HCT116 (cell line): ENCODE results near the gene ADH6. TPM values are rescaled to one million over a fixed set of nuclear protein-coding genes. Genes with fewer than 3 reads are reported as not detected.

Experiments
- ATAC-seq: fragments of 200-7000 bp; cut with Tn5 transposase; 2 replicates; pipeline ENCODE4 v1.9.1; 2020; ENCODE audit warnings: mild to moderate bottlenecking, moderate library complexity
- BruUV-seq: library from RNA; stranded (reverse); fragments of 400-500 nt; replicated peaks from 2 replicates; lab custom pipeline; 2021; lab: Mats Ljungman, UMichigan
- CTCF ChIA-PET: fragments of 300-600 bp; sonication (Branson Sonifier 250); formaldehyde crosslinking; loops from one replicate; lab custom pipeline; 2021; ENCODE audit warnings: antibody characterized with exemption; lab: Charles Lee
- POLR2A ChIA-PET: fragments of 300-600, 350-600 bp; sonication (Branson Sonifier 250); formaldehyde crosslinking; loops from one replicate; lab custom pipeline; 2021; ENCODE audit warnings: antibody characterized with exemption; lab: Charles Lee
- RAD21 ChIA-PET, 2 experiments: fragments of 300-600 bp; sonication (Branson Sonifier 250); formaldehyde crosslinking; loops; one replicate each; lab custom pipeline; 2023; ENCODE audit warnings: low total read pairs in 2 of 2; ENCODE audit not compliant: uncharacterized antibody in 2 of 2, unreplicated experiment in 2 of 2, low non-redundant PET in 1 of 2; lab: Charles Lee
- DNase-seq: peaks from one replicate; pipeline ENCODE4 v3.0.0-alpha.2; 2010; ENCODE audit warnings: low read depth, low spot score
- H2AFZ ChIP-seq: fragments of 200-600 bp; shearing (Covaris generic), sonication (generic); 2 replicates; pipeline ENCODE4 v1.6.1; 2017; ENCODE audit warnings: low read depth, mixed run types, mixed read lengths, antibody characterized with exemption, low read length; ENCODE audit not compliant: poor library complexity, severe bottlenecking
- H3K27ac ChIP-seq: 2 replicates; pipeline ENCODE4 v1.5.1; 2012; ENCODE audit warnings: low read depth, low read length
- H3K27me3 ChIP-seq: fragments of 200-600 bp; sonication (generic); 2 replicates; pipeline ENCODE4 v1.6.1; 2016; ENCODE audit warnings: mixed run types, low read length, mixed read lengths; ENCODE audit not compliant: insufficient read depth
- H3K36me3 ChIP-seq, 2 experiments: fragments of 200-500 bp in 1 of 2; fragments of 200-600 bp in 1 of 2; sonication (Bioruptor generic) in 1 of 2; sonication (generic) in 1 of 2; 2 replicates each; pipeline versions ENCODE4 v1.5.1 to v1.6.1; 2014 to 2016; ENCODE audit warnings: low read length in 2 of 2, inconsistent platforms in 1 of 2, mixed read lengths in 1 of 2, mixed run types in 1 of 2; ENCODE audit not compliant: insufficient read depth in 2 of 2, control insufficient read depth in 1 of 2
- H3K4me1 ChIP-seq, 2 experiments: fragments of 200-600 bp in 1 of 2; sonication (generic) in 1 of 2; 2 replicates each; pipeline versions ENCODE4 v1.5.1 to v1.6.1; 2012 to 2017; ENCODE audit warnings: low read length in 2 of 2, inconsistent platforms in 1 of 2, mild to moderate bottlenecking in 1 of 2, mixed read lengths in 1 of 2, mixed run types in 1 of 2, moderate library complexity in 1 of 2; ENCODE audit not compliant: insufficient read depth in 2 of 2, control insufficient read depth in 1 of 2
- H3K4me2 ChIP-seq: fragments of 200-600 bp; sonication (generic); 2 replicates; pipeline ENCODE4 v1.6.1; 2017; ENCODE audit warnings: mixed run types, low read length, mixed read lengths
- H3K4me3 ChIP-seq, 2 experiments: fragments of 200-600 bp in 1 of 2; sonication (generic) in 1 of 2; replicated peaks in 1 of 2; 2 replicates each; pipeline ENCODE4 v1.5.1; 2011 to 2016; ENCODE audit warnings: low read length in 2 of 2, control low read depth in 1 of 2, low read depth in 1 of 2, mild to moderate bottlenecking in 1 of 2, mixed read lengths in 1 of 2, mixed run types in 1 of 2
- H3K79me2 ChIP-seq: fragments of 200-600 bp; sonication (generic); 2 replicates; pipeline ENCODE4 v1.6.1; 2017; ENCODE audit warnings: mild to moderate bottlenecking, mixed run types, low read length, moderate library complexity, mixed read lengths; ENCODE audit not compliant: insufficient read depth
- H3K9ac ChIP-seq: fragments of 200-600 bp; sonication (generic); 2 replicates; pipeline ENCODE4 v1.6.1; 2016; ENCODE audit warnings: low read length, mixed read lengths
- H3K9me2 ChIP-seq: fragments of 200-600 bp; sonication (generic), shearing (Covaris generic); 2 replicates; pipeline ENCODE4 v1.6.1; 2017; ENCODE audit warnings: mixed run types, mild to moderate bottlenecking, moderate library complexity; ENCODE audit not compliant: insufficient read depth
- H3K9me3 ChIP-seq, 2 experiments: fragments of 200-500 bp in 1 of 2; fragments of 200-600 bp in 1 of 2; sonication (Bioruptor generic) in 1 of 2; sonication (generic) in 1 of 2; 2 replicates each; pipeline ENCODE4 v1.6.1; 2014 to 2017; ENCODE audit warnings: low read length in 2 of 2, mixed read lengths in 2 of 2, inconsistent platforms in 1 of 2, low read depth in 1 of 2, mild to moderate bottlenecking in 1 of 2, mixed run types in 1 of 2, moderate library complexity in 1 of 2; ENCODE audit not compliant: control insufficient read depth in 1 of 2, insufficient read depth in 1 of 2
- H4K20me1 ChIP-seq: fragments of 200-600 bp; sonication (generic), shearing (Covaris generic); 2 replicates; pipeline ENCODE4 v1.6.1; 2017; ENCODE audit warnings: mixed run types, mild to moderate bottlenecking, moderate library complexity; ENCODE audit not compliant: insufficient read depth
- CBX3 ChIP-seq: IDR thresholded peaks from 2 replicates; pipeline ENCODE4 v1.6.1; 2012; ENCODE audit warnings: low read depth
- JUND ChIP-seq: IDR thresholded peaks from 2 replicates; pipeline ENCODE4 v1.6.1; 2012
- MAX ChIP-seq: IDR thresholded peaks from 2 replicates; pipeline ENCODE4 v1.6.1; 2012
- POLR2AphosphoS5 ChIP-seq: IDR thresholded peaks from 2 replicates; pipeline ENCODE4 v1.6.1; 2011; ENCODE audit warnings: mild to moderate bottlenecking, low read depth, low read length, moderate library complexity
- REST ChIP-seq: IDR thresholded peaks from 2 replicates; pipeline ENCODE4 v1.6.1; 2012; ENCODE audit warnings: low read depth
- SP1 ChIP-seq: IDR thresholded peaks from 2 replicates; pipeline ENCODE4 v1.6.1; 2012; ENCODE audit warnings: low read depth
- TCF7L2 ChIP-seq: IDR thresholded peaks from 2 replicates; pipeline ENCODE4 v1.7.0; 2011; ENCODE audit warnings: borderline replicate concordance, inconsistent platforms; ENCODE audit not compliant: insufficient read depth, insufficient read length; ENCODE audit errors: extremely low read depth
- ZBTB33 ChIP-seq: IDR thresholded peaks from 2 replicates; pipeline ENCODE4 v1.6.1; 2011; ENCODE audit warnings: mild to moderate bottlenecking, low read length, moderate library complexity; ENCODE audit not compliant: insufficient replicate concordance; ENCODE audit errors: extremely low read depth
- ZFX ChIP-seq: fragments of 450-650 bp; IDR thresholded peaks from 2 replicates; pipeline ENCODE4 v1.6.1; 2017
- intact Hi-C: fragments of 100-400 bp; cut with micrococcal nuclease; formaldehyde crosslinking; loops from 2 replicates; pipeline ENCODE4 v1.10.0; 2022
- total RNA-seq: library from RNA; stranded (reverse); gene quantifications from one replicate; pipeline ENCODE4 v1.2.1, GENCODE V29; 2021; ENCODE audit not compliant: unreplicated experiment

The ADH6 gene
- total RNA-seq, 1 experiment from 2014 or later, result not detected

- DNase-seq, result no peak
- no peak for TF ChIP-seq CBX3
- no peak for TF ChIP-seq TCF7L2
- TF ChIP-seq ZBTB33, result no peak
- TF ChIP-seq, all 23 proteins: peak for 0
- BruUV-seq, result no TSS peak
- ChIA-PET POLR2A (no interaction called here), CTCF (no interaction called here), RAD21 (no interaction called here)
- Histone ChIP-seq H4K20me1 (no peaks in the 10 kb centered on the region), H3K4me2 (no peak overlapping the region), H3K9ac (no peak overlapping the region), H3K79me2 (no peaks in the 10 kb centered on the region), H3K9me3 (no peaks in the 10 kb centered on the region), H3K4me1 (no peaks in the 10 kb centered on the region), H3K36me3 (no peaks in the 10 kb centered on the region), H3K4me3 (no peak overlapping the region), H3K27me3 (no peaks in the 10 kb centered on the region), H3K9me2 (no peaks in the 10 kb centered on the region), H3K27ac (no peak overlapping the region), H2AFZ (no peak overlapping the region)
- intact Hi-C loops, result no loop called here
- ATAC-seq, result no peak
These were observed 10.9 kb downstream of the ADH6 start for GRCh38 chr4:99207911-99208718.

GRCh38 chr4:99207069-99207743 is 11.8 kb downstream of the ADH6 start:
- H3K27me3 ChIP-seq, result no peaks in the 10 kb centered on the region
- H3K27ac ChIP-seq, result no peak overlapping the region
- no peak overlapping the region for H3K4me2 ChIP-seq
- ChIA-PET RAD21 (no interaction called here), CTCF (no interaction called here), POLR2A (no interaction called here)
- H3K4me1 ChIP-seq, result no peaks in the 10 kb centered on the region
- no peak overlapping the region for H2AFZ ChIP-seq
- no peaks in the 10 kb centered on the region for H3K79me2 ChIP-seq
- H3K36me3 ChIP-seq, result no peaks in the 10 kb centered on the region
- no peaks in the 10 kb centered on the region for H4K20me1 ChIP-seq
- DNase-seq (no peak), ATAC-seq (no peak)
- no peaks in the 10 kb centered on the region for H3K9me2 ChIP-seq
- no peaks in the 10 kb centered on the region for H3K9me3 ChIP-seq
- intact Hi-C loops, result no loop called here
- no peak overlapping the region for H3K4me3 ChIP-seq
- BruUV-seq, result no TSS peak
- H3K9ac ChIP-seq, result no peak overlapping the region
- TF ChIP-seq MAX (no peak), ZFX (no peak), SP1 (no peak), REST (no peak), POLR2AphosphoS5 (no peak), ZBTB33 (no peak), JUND (no peak)
